CD14-positive monocyte (primary cell): Measurements from ENCODE around the gene MRPL51. TPM values are rescaled to one million over a fixed set of nuclear protein-coding genes. Genes with fewer than 3 reads are reported as not detected.
A peak's percentile ranks its signal among the peaks of the same experiment; 100 is the strongest.
"Not testable (repeated sequence)": the region's sequence is repeated elsewhere in the genome, so short reads cannot be mapped to it uniquely, and the experiment has no call there.

Source experiments
- DNase-seq, 3 donors: peaks; one replicate each; pipeline ENCODE4 v3.0.0-alpha.2; 2011 to 2022
- H2AFZ ChIP-seq: 2 replicates; pipeline ENCODE4 v1.6.0; 2012; ENCODE audit warnings: mild to moderate bottlenecking, low read depth, low read length, inconsistent platforms; ENCODE audit not compliant: insufficient read depth, poor library complexity, severe bottlenecking
- H3K27ac ChIP-seq, 2 donors: 1 replicate in 1 of 2; 2 replicates in 1 of 2; pipeline ENCODE4 v1.5.1; 2012 to 2013; ENCODE audit warnings: low read length in 2 of 2, control low read depth in 1 of 2, inconsistent platforms in 1 of 2, low read depth in 1 of 2, mild to moderate bottlenecking in 1 of 2
- H3K27me3 ChIP-seq, 2 donors: one replicate each; pipeline versions ENCODE4 v1.6.0 to v1.6.1; 2011 to 2013; ENCODE audit warnings: low read length in 2 of 2; ENCODE audit not compliant: control insufficient read depth in 2 of 2, insufficient read depth in 2 of 2
- H3K36me3 ChIP-seq, 2 donors: replicated peaks in 1 of 2; 1 replicate in 1 of 2; 2 replicates in 1 of 2; pipeline versions ENCODE4 v1.5.1 to v1.6.1; 2012 to 2013; ENCODE audit warnings: low read length in 2 of 2, control low read depth in 1 of 2, inconsistent platforms in 1 of 2, mild to moderate bottlenecking in 1 of 2; ENCODE audit not compliant: insufficient read depth in 2 of 2, control insufficient read depth in 1 of 2
- H3K4me1 ChIP-seq, 2 donors: 1 replicate in 1 of 2; 2 replicates in 1 of 2; pipeline versions ENCODE4 v1.5.1 to v1.6.1; 2012 to 2013; ENCODE audit warnings: low read length in 2 of 2, control low read depth in 1 of 2, inconsistent platforms in 1 of 2, mild to moderate bottlenecking in 1 of 2, moderate library complexity in 1 of 2; ENCODE audit not compliant: insufficient read depth in 2 of 2, control insufficient read depth in 1 of 2
- H3K4me2 ChIP-seq: replicated peaks from 2 replicates; pipeline ENCODE3; 2012; ENCODE audit warnings: low read length, moderate library complexity, mild to moderate bottlenecking; ENCODE audit not compliant: poor library complexity, severe bottlenecking; ENCODE audit errors: extremely low read depth
- H3K4me3 ChIP-seq, 3 experiments: fragments of 200-600 bp in 1 of 3; sonication (generic) in 1 of 3; replicated peaks in 1 of 3; 1 replicate in 2 of 3; 2 replicates in 1 of 3; pipeline ENCODE4 v1.5.1; 2011 to 2013; ENCODE audit warnings: low read length in 3 of 3, mild to moderate bottlenecking in 3 of 3, control low read depth in 2 of 3, low read depth in 2 of 3, inconsistent platforms in 1 of 3, moderate library complexity in 1 of 3
- H3K79me2 ChIP-seq: 2 replicates; pipeline ENCODE4 v1.6.0; 2012; ENCODE audit warnings: mild to moderate bottlenecking, control low read depth, inconsistent platforms, low read length, moderate library complexity; ENCODE audit not compliant: insufficient read depth
- H3K9ac ChIP-seq: 2 replicates; pipeline ENCODE4 v1.6.0; 2017; ENCODE audit warnings: low read length, mild to moderate bottlenecking; ENCODE audit not compliant: insufficient read depth, poor library complexity, severe bottlenecking
- H3K9me3 ChIP-seq, 2 donors: replicated peaks in 1 of 2; 1 replicate in 1 of 2; 2 replicates in 1 of 2; pipeline versions ENCODE4 v1.5.1 to v1.6.1; 2012 to 2013; ENCODE audit warnings: low read length in 2 of 2, control low read depth in 1 of 2; ENCODE audit not compliant: control insufficient read depth in 1 of 2, insufficient read depth in 1 of 2
- H4K20me1 ChIP-seq: 2 replicates; pipeline ENCODE4 v1.6.0; 2012; ENCODE audit warnings: mild to moderate bottlenecking, low read length, control low read depth, moderate library complexity; ENCODE audit not compliant: insufficient read depth
- H3K27ac Mint-ChIP-seq, 7 donors: one replicate each; pipeline ENCODE4 v1.8.0; 2020; ENCODE audit warnings: mild to moderate bottlenecking in 7 of 7, mixed read lengths in 7 of 7, moderate library complexity in 6 of 7, inconsistent platforms in 2 of 7
- H3K27me3 Mint-ChIP-seq, 3 donors: one replicate each; pipeline ENCODE4 v1.8.0; 2021 to 2022; ENCODE audit warnings: low read depth in 3 of 3, mild to moderate bottlenecking in 3 of 3, mixed read lengths in 3 of 3, moderate library complexity in 3 of 3, inconsistent platforms in 1 of 3
- H3K36me3 Mint-ChIP-seq, 2 donors: one replicate each; pipeline ENCODE4 v1.8.0; 2020; ENCODE audit warnings: mixed read lengths in 2 of 2, inconsistent platforms in 1 of 2, mild to moderate bottlenecking in 1 of 2
- H3K4me1 Mint-ChIP-seq: one replicate; pipeline ENCODE4 v1.8.0; 2020; ENCODE audit warnings: mild to moderate bottlenecking, mixed read lengths
- H3K4me3 Mint-ChIP-seq, 2 donors: one replicate each; pipeline ENCODE4 v1.8.0; 2020; ENCODE audit warnings: mild to moderate bottlenecking in 2 of 2, mixed read lengths in 2 of 2, moderate library complexity in 1 of 2
- H3K9me3 Mint-ChIP-seq, 7 donors: one replicate each; pipeline ENCODE4 v1.8.0; 2020 to 2022; ENCODE audit warnings: mixed read lengths in 7 of 7, mild to moderate bottlenecking in 6 of 7, moderate library complexity in 6 of 7, inconsistent platforms in 2 of 7
- WGBS: methylation state at CpG from one replicate; pipeline ENCODE4 v1.1.5; 2013; ENCODE audit warnings: missing lambda C conversion rate; ENCODE audit not compliant: insufficient coverage; 5-methylcytosine and 5-hydroxymethylcytosine counted together
- intact Hi-C, 2 donors: fragments of 100-400 bp; cut with micrococcal nuclease; formaldehyde crosslinking; loops; one replicate each; pipeline versions ENCODE4 v1.15.0 to v1.15.1; 2023
- polyA plus RNA-seq, 3 donors: library from polyadenylated mRNA; depleted of rRNA in 1 of 3; unstranded in 2 of 3; stranded (reverse) in 1 of 3; fragments of 300-500 nt in 2 of 3; fragments of >200 nt in 1 of 3; fragmentation: Illumina TruSeq in 2 of 3; gene quantifications; 1 replicate in 2 of 3; 2 replicates in 1 of 3; pipeline ENCODE4 v1.2.3, GENCODE V29; 2012 to 2021
- TF ChIP-seq, protein P1 (sequence below): fragments of 200-600 bp; IDR thresholded peaks from one replicate; pipeline ENCODE4 v1.8.0; 2022; ENCODE audit warnings: antibody characterized with exemption, mild to moderate bottlenecking

The MRPL51 gene
- polyA plus RNA-seq, 3 donors, result 22.0 to 238 (median 189) TPM

- Histone ChIP-seq H3K9ac (no peak overlapping the region), H3K4me3 (peak overlapping the region in 1 of 3 experiments; percentile 86), H3K36me3 (peaks cover 16 to 26% of the 10 kb centered on the region in 2 donors), H2AFZ (no peak overlapping the region), H4K20me1 (peaks cover 34% of the 10 kb centered on the region), H3K27me3 (no peaks in the 10 kb centered on the region), H3K4me1 (peaks cover 19 to 36% of the 10 kb centered on the region in 2 donors), H3K79me2 (peaks cover 29% of the 10 kb centered on the region), H3K9me3 (no peaks in the 10 kb centered on the region), H3K4me2 (peak overlapping the region; percentile 94), H3K27ac (no peak overlapping the region)
- no peaks in the 10 kb centered on the region for H3K9me3 Mint-ChIP-seq
- peaks cover 0 to 2% (median 1%) of the 10 kb centered on the region in 3 donors for H3K27me3 Mint-ChIP-seq
- H3K36me3 Mint-ChIP-seq, result peaks cover 35 to 38% of the 10 kb centered on the region in 2 donors
- TF ChIP-seq, protein P1, sequence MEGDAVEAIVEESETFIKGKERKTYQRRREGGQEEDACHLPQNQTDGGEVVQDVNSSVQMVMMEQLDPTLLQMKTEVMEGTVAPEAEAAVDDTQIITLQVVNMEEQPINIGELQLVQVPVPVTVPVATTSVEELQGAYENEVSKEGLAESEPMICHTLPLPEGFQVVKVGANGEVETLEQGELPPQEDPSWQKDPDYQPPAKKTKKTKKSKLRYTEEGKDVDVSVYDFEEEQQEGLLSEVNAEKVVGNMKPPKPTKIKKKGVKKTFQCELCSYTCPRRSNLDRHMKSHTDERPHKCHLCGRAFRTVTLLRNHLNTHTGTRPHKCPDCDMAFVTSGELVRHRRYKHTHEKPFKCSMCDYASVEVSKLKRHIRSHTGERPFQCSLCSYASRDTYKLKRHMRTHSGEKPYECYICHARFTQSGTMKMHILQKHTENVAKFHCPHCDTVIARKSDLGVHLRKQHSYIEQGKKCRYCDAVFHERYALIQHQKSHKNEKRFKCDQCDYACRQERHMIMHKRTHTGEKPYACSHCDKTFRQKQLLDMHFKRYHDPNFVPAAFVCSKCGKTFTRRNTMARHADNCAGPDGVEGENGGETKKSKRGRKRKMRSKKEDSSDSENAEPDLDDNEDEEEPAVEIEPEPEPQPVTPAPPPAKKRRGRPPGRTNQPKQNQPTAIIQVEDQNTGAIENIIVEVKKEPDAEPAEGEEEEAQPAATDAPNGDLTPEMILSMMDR, result no peak
- H3K4me3 Mint-ChIP-seq, result peak overlapping the region in 1 of 2 donors; percentile 90
- no peak overlapping the region for H3K27ac Mint-ChIP-seq
- intact Hi-C loops, result loop anchor here in 1 of 2 donors (2.0 to 5.0 kb wide), 2 partner anchors 46 to 147 kb away; no protein-coding TSS in a partner anchor
- no peak for DNase-seq
- peaks cover 50% of the 10 kb centered on the region for H3K4me1 Mint-ChIP-seq
- WGBS, result 91% methylated on average over 5 of the region's 6 CpGs
Measured at GRCh38 chr12:6469092-6469491, 24.0 kb downstream of the MRPL51 start.

DNA sequence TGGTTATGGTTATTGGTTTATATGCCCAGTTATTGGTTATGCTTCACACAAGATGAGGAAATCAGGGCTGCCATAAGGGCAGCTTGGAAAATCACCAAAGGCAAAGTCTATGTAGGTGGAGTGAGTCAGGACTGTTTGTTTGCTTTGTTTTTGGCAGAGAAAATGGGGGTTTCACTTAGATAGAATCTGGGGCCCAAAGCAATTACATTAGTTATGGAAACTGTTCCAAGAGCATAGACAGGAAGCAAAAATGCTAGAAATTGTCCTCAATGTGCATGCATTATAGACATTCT, 24.8 kb downstream of the MRPL51 start:
- no peak overlapping the region for H3K4me2 ChIP-seq
- H3K36me3 Mint-ChIP-seq, result peaks cover 43 to 47% of the 10 kb centered on the region in 2 donors
- intact Hi-C loops, result loop anchor here in 1 of 2 donors (2.0 to 5.0 kb wide), 2 partner anchors 45 to 146 kb away; no protein-coding TSS in a partner anchor

DNA sequence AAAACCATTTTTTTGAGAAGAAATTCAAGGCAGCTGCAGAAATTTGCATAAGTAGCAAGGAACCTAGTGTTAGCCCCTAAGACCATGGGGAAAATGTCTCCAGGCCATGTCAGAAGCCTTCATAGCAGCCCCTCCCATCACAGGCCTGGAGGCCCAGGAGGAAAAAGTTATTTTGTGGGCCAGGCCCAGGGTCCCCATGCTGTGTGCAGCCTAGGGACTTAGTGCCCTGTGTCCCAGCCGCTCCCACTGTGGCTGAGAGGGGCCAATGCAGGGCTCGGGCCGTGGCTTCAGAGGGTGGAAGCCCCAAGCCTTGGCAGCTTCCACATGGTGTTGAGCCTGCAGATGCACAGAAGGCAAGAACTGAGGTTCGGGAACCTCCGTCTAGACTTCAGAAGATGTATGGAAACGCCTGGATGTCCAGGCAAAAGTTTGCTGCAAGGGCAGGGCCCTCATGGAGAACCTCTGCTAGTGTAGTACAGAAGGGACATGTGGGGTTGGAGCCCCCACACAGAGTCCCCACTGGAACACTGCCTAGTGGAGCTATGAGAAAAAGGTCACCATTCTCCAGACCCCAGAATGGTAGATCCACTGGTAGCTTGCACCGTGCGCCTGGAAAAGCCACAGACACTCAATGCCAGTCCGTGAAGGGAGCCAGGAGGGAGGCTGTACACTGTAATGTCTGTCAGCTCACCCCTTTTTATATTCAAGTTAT, 25.3 kb downstream of the MRPL51 start:
- H3K4me2 ChIP-seq, H3K9ac ChIP-seq, H3K27ac Mint-ChIP-seq, H3K27me3 ChIP-seq, H3K9me3 ChIP-seq, H3K27ac ChIP-seq, H3K4me3 ChIP-seq, DNase-seq, H2AFZ ChIP-seq, H3K4me3 Mint-ChIP-seq, H3K27me3 Mint-ChIP-seq, H3K9me3 Mint-ChIP-seq: not testable (repeated sequence)
- peaks cover 32 to 50% of the 10 kb centered on the region in 2 donors for H3K4me1 ChIP-seq
- H3K36me3 ChIP-seq, result peaks cover 24 to 40% of the 10 kb centered on the region in 2 donors
- 92% methylated on average over 5 of the region's 9 CpGs for WGBS
- H3K79me2 ChIP-seq, result peaks cover 33% of the 10 kb centered on the region
- intact Hi-C loops, result loop anchor here in 1 of 2 donors (2.0 to 5.0 kb wide), 2 partner anchors 45 to 145 kb away; no protein-coding TSS in a partner anchor
- Mint-ChIP-seq H3K4me1 (peaks cover 61% of the 10 kb centered on the region), H3K36me3 (peaks cover 48 to 51% of the 10 kb centered on the region in 2 donors)
- H4K20me1 ChIP-seq, result peaks cover 34% of the 10 kb centered on the region

More for the DNA sequence above, 24.8 kb downstream of the MRPL51 start:
- Histone ChIP-seq H3K9ac (no peak overlapping the region), H3K4me3 (no peak overlapping the region), H3K27me3 (no peaks in the 10 kb centered on the region), H3K9me3 (no peaks in the 10 kb centered on the region), H4K20me1 (peaks cover 34% of the 10 kb centered on the region), H3K36me3 (peaks cover 20 to 35% of the 10 kb centered on the region in 2 donors), H3K79me2 (peaks cover 29% of the 10 kb centered on the region), H3K27ac (no peak overlapping the region), H2AFZ (no peak overlapping the region), H3K4me1 (peaks cover 27 to 45% of the 10 kb centered on the region in 2 donors)
- no peak overlapping the region for H3K4me3 Mint-ChIP-seq
- peaks cover 56% of the 10 kb centered on the region for H3K4me1 Mint-ChIP-seq
- H3K27ac Mint-ChIP-seq, result no peak overlapping the region
- DNase-seq, result no peak
- TF ChIP-seq, protein P1, result no peak
- no peaks in the 10 kb centered on the region for H3K9me3 Mint-ChIP-seq
- H3K27me3 Mint-ChIP-seq, result peaks cover 0 to 2% (median 1%) of the 10 kb centered on the region in 3 donors
